HFFc6 (cell line): ENCODE data around the gene LAMB4. TPM values are rescaled to one million over a fixed set of nuclear protein-coding genes. Genes with fewer than 3 reads are reported as not detected.

Experiments
- DNase-seq: peaks from one replicate; pipeline ENCODE4 v3.0.0-alpha.2; 2018
- H3K27ac Mint-ChIP-seq: 2 replicates; pipeline ENCODE4 v1.8.0; 2020; ENCODE audit warnings: mild to moderate bottlenecking, mixed read lengths
- H3K27me3 Mint-ChIP-seq: 2 replicates; pipeline ENCODE4 v1.8.0; 2021; ENCODE audit warnings: mild to moderate bottlenecking, moderate library complexity, mixed read lengths; ENCODE audit not compliant: insufficient read depth
- H3K36me3 Mint-ChIP-seq: 2 replicates; pipeline ENCODE4 v1.8.0; 2021; ENCODE audit warnings: low read depth, mixed read lengths
- H3K4me1 Mint-ChIP-seq: 2 replicates; pipeline ENCODE4 v1.8.0; 2020; ENCODE audit warnings: low read depth, mixed read lengths
- H3K4me3 Mint-ChIP-seq: 2 replicates; pipeline ENCODE4 v1.8.0; 2020; ENCODE audit warnings: mild to moderate bottlenecking, moderate library complexity, mixed read lengths
- H3K9me3 Mint-ChIP-seq: 2 replicates; pipeline ENCODE4 v1.8.0; 2020; ENCODE audit warnings: mild to moderate bottlenecking, mixed read lengths
- total RNA-seq, 6 experiments: library from RNA; stranded (reverse); fragmentation: NEBNext Ultra II Directional; extraction: Animal tissue kit (Norgen Biotek cat#: 25700); gene quantifications; 2 replicates in 1 of 6; 3 replicates in 5 of 6; pipeline ENCODE4 v1.2.3, GENCODE V29; 2021
- TF ChIP-seq, protein P1 (sequence below): fragments of 200-600 bp; sonication (generic); IDR thresholded peaks from 2 replicates; pipeline ENCODE4 v1.5.0; 2021; ENCODE audit warnings: antibody characterized with exemption, mild to moderate bottlenecking

The LAMB4 gene
- total RNA-seq, 6 experiments from 2014 or later, result 0.16 to 0.24 TPM; not detected in 4

DNA sequence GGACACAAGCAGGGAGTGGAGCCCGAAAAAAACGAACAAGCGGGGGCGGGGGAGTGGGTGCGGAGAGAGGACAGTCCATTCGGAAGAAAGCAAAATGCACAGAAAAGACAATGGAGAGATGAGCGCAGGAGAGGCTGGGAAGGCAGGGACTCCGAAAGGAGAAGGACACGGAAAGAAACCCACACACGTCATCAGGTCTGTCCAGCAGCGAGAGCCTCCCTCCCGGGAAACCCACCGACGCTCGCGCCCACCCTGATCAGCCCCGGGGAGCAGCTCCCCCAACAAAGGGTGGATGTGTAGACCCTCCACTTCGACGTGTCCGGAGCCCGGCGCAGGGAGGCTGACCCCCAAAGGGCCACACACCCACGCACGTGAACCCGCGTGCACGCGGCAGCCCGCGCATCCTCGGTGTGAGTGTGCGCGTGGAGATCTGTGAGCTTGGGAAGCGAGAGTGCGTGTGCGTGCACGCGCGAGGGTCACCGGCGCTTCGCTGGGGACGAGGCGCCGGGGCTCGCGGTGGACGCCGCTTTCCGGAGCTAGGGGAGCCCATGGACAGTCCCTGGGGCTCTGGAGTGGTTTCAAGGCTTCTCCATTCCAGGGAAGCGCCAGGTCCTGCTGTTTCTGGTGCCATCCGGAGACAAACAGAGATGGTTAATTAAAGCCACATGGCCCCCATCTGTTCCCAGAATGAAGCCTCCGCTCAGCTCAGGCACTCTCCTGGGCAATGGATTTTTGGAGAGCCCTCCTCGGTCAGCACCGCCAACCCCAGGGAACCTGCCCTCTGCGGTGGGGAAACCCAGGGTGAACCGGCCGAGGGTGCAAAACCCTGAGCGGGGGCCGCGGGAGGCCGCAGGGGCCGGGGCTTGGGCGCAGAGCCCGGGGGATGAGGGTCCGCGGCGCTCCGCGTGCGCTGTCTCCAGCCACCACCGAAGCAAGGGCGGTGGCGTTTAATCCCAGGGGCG, 128.1 kb downstream of the LAMB4 start:
- Mint-ChIP-seq H3K9me3 (no peaks in the 10 kb centered on the region), H3K27me3 (peaks cover 8% of the 10 kb centered on the region), H3K4me3 (peak overlapping the region; percentile 96), H3K27ac (peak overlapping the region; percentile 83), H3K36me3 (peaks cover 19% of the 10 kb centered on the region), H3K4me1 (peaks cover 61% of the 10 kb centered on the region)
- peak; percentile 54 for DNase-seq
- TF ChIP-seq, protein P1, sequence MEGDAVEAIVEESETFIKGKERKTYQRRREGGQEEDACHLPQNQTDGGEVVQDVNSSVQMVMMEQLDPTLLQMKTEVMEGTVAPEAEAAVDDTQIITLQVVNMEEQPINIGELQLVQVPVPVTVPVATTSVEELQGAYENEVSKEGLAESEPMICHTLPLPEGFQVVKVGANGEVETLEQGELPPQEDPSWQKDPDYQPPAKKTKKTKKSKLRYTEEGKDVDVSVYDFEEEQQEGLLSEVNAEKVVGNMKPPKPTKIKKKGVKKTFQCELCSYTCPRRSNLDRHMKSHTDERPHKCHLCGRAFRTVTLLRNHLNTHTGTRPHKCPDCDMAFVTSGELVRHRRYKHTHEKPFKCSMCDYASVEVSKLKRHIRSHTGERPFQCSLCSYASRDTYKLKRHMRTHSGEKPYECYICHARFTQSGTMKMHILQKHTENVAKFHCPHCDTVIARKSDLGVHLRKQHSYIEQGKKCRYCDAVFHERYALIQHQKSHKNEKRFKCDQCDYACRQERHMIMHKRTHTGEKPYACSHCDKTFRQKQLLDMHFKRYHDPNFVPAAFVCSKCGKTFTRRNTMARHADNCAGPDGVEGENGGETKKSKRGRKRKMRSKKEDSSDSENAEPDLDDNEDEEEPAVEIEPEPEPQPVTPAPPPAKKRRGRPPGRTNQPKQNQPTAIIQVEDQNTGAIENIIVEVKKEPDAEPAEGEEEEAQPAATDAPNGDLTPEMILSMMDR, result no peak

DNA sequence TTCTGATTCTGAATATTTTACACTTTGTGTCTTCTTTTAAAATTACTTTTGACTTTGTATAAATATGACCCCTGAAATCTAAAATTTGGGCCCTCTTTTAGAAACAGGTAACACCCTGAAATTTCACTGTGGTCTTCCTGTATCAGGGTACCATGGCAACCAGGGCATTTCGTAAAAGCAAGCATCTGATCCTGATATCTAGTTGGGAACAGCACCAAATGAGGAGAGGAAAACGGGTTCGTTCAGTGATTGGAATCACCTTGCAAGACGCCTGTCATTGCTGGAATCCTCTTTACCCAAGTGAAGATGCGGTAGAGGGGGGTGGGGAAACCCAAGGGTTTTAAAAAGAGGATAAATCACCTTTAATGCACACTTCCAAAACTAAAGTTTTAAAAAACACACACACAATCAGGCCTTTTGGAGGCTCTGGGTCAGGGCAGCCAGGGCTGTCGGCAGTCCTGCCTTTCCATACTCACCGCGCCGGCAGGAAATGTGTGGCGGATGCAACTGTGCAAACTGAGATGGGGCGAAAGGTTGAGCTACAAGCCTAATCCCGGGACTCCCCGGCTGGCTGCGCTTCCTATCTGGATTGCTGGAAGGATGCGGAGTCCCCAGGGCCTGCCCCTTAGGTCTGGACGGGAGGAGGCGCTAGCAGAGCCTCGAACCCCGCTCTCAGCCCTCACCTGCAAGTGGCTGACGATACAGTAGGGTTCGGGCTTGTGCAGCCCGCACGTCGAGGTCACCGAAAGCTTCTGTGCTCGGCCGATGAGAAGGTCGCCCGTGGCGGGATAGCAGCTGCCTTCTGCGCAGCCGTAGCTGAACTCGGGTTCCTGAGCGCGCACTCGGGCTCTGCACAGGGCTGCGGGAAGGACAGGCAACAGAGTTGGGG, 129.0 kb downstream of the LAMB4 start:
- peaks cover 24% of the 10 kb centered on the region for H3K36me3 Mint-ChIP-seq
- no peaks in the 10 kb centered on the region for H3K9me3 Mint-ChIP-seq
- H3K4me1 Mint-ChIP-seq, result peaks cover 70% of the 10 kb centered on the region
- H3K27me3 Mint-ChIP-seq, result peaks cover 8% of the 10 kb centered on the region; the same call in 1 of the 2 replicates
- H3K4me3 Mint-ChIP-seq, result peak overlapping the region; percentile 96
- peak overlapping the region; percentile 83 for H3K27ac Mint-ChIP-seq
- TF ChIP-seq, protein P1, result peak; percentile 39; the same call in 1 of the 2 replicates
- peak; percentile 9 for DNase-seq

DNA sequence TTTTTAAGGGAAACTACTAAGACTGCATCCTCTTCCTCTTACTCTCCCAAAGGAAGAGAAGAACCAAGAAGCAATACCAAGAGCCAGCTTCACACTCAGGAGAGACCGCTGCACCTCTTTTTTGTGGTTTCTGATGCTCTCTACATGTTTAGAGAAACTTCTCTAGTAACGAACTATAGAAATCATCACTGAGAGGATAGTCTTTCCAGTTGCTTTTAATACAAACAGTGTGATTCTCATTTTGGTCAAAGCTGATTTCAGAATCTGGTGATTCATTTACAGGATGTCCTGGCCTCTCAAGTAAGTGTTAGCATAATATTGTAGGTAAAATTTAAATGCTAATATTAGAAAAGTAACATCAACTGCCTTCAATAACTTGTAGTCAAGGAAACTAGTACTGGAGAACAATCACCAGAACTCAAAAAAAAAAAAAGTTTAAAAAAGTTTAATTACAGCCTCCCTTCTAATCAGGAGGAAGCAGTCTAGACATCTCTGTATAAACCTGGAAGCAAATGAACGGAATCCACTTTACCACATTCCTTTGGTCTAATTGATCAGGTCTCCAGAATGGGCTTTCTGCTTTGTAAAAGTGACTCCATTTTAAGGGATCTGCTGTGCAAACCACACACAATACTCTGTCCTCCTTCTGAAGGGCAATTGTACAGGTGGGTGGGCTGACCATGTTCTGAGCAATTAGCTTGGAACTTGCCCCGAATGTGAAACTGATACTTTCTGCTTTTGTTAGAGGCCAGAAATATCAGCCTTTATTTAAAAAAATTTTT, 130.2 kb downstream of the LAMB4 start:
- peaks cover 79% of the 10 kb centered on the region for H3K4me1 Mint-ChIP-seq
- H3K9me3 Mint-ChIP-seq, result no peaks in the 10 kb centered on the region
- H3K27me3 Mint-ChIP-seq, result peaks cover 6% of the 10 kb centered on the region; the same call in 1 of the 2 replicates
- peak; percentile 28 for DNase-seq
- TF ChIP-seq, protein P1, result no peak
- peaks cover 24% of the 10 kb centered on the region for H3K36me3 Mint-ChIP-seq
- H3K27ac Mint-ChIP-seq, result peak overlapping the region; percentile 66
- peak overlapping the region; percentile 66 for H3K4me3 Mint-ChIP-seq

DNA sequence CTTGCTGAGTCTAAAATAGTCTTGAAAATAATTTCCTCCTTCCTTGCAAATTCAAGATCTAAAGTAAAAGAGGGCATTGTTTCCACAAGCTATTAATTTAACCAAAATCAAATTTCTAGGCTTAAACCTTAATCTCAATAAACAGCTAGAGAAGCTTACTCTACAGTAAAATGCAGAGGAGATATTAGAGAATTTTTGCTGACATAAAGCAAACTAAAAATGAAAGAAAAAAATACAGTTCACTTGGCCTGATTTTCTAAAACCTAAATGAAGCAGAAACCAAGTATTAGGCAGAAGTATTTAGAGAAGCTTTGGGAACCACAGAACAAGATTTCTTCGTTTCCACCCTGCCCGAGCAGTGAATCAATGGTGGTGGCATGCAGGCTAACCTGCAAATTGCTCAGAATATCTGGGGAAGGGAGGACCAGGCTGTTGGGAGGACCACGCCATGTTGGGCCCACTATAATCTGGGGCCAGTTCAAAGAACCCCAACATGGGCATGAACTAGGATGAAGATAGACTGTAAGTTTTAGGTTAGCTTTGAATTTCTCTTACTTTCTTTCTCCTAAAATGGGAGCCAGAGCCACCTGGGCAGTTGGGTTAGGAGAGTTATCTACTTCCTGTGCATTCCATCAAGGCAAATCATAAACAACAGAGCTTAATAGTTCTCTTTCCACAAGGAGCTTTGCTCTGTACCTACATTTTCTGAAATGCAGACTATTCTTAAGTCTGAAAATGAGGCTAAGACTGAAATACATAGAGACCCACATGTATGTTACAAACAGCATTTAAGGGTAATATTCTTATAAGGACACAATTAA, 131.3 kb downstream of the LAMB4 start:
- Mint-ChIP-seq H3K4me1 (peaks cover 77% of the 10 kb centered on the region), H3K36me3 (peaks cover 27% of the 10 kb centered on the region), H3K9me3 (no peaks in the 10 kb centered on the region), H3K4me3 (peak overlapping the region; percentile 66), H3K27me3 (peaks cover 2% of the 10 kb centered on the region; the same call in 1 of the 2 replicates), H3K27ac (peak overlapping the region; percentile 66)
- no peak for DNase-seq
- TF ChIP-seq, protein P1, result no peak
